Coronary artery (tissue), 2 donors: ENCODE data around the gene TAS1R1.

Experiments used
- DNase-seq: peaks from one replicate; pipeline ENCODE4 v3.0.0-alpha.2; 2017; ENCODE audit warnings: low spot score
- H3K27ac ChIP-seq, 2 donors: fragments of 200-600 bp; sonication (generic); one replicate each; pipeline ENCODE4 v1.5.1; 2016 to 2019
- H3K4me3 ChIP-seq: fragments of 200-600 bp; sonication (generic); 2 replicates; pipeline ENCODE4 v1.5.1; 2016; ENCODE audit warnings: mild to moderate bottlenecking, moderate library complexity
- CTCF ChIP-seq: fragments of 200-600 bp; sonication (generic); IDR thresholded peaks from one replicate; pipeline ENCODE4 v1.5.1; 2019; ENCODE audit warnings: antibody characterized with exemption

TAS1R1 gene

GRCh38 chr1:6521536-6521935 is 33.6 kb upstream of the TAS1R1 start:
- no peak overlapping the region for H3K27ac ChIP-seq
- TF ChIP-seq CTCF: no peak
- no peak for DNase-seq
- no peak overlapping the region for H3K4me3 ChIP-seq

GRCh38 chr1:6523566-6523965 is 31.5 kb upstream of the TAS1R1 start:
- TF ChIP-seq CTCF: no peak
- DNase-seq: no peak
- Histone ChIP-seq H3K4me3 (no peak overlapping the region), H3K27ac (no peak overlapping the region)

- H3K27ac ChIP-seq: no peak overlapping the region
- TF ChIP-seq CTCF: no peak
- H3K4me3 ChIP-seq: no peak overlapping the region
- no peak for DNase-seq
Measured at GRCh38 chr1:6526316-6526715, 28.8 kb upstream of the TAS1R1 start.

GRCh38 chr1:6528492-6528891 is 26.6 kb upstream of the TAS1R1 start:
- Histone ChIP-seq H3K4me3 (no peak overlapping the region), H3K27ac (no peak overlapping the region)
- DNase-seq: no peak
- no peak for TF ChIP-seq CTCF

GRCh38 chr1:6530504-6531160 is 24.5 kb upstream of the TAS1R1 start:
- DNase-seq: no peak
- Histone ChIP-seq H3K27ac (no peak overlapping the region), H3K4me3 (no peak overlapping the region)
- TF ChIP-seq CTCF: no peak

GRCh38 chr1:6531996-6532395 is 23.1 kb upstream of the TAS1R1 start:
- DNase-seq: no peak
- no peak for TF ChIP-seq CTCF

GRCh38 chr1:6534248-6534822 is 20.8 kb upstream of the TAS1R1 start:
- TF ChIP-seq CTCF: no peak
- no peak for DNase-seq
- Histone ChIP-seq H3K4me3 (no peak overlapping the region), H3K27ac (no peak overlapping the region)

More at GRCh38 chr1:6531996-6532395, 23.1 kb upstream of the TAS1R1 start:
- Histone ChIP-seq H3K27ac (no peak overlapping the region), H3K4me3 (no peak overlapping the region)
